Endothelial cell of umbilical vein (primary cell): ENCODE results near the gene FREM3. TPM values are rescaled to one million over a fixed set of nuclear protein-coding genes. Genes with fewer than 3 reads are reported as not detected.
"Not testable (repeated sequence)": the region's sequence is repeated elsewhere in the genome, so short reads cannot be mapped to it uniquely, and the experiment has no call there.

ENCODE experiments used
- BruUV-seq: library from RNA; stranded (reverse); fragments of 400-500 nt; replicated peaks from 2 replicates; lab custom pipeline; 2021; lab: Mats Ljungman, UMichigan
- CTCF ChIA-PET: fragments of 300-600, 350-600 bp; sonication (Branson Sonifier 250); formaldehyde crosslinking; loops from one replicate; lab custom pipeline; 2021; ENCODE audit warnings: antibody characterized with exemption, inconsistent platforms; lab: Charles Lee
- POLR2A ChIA-PET: fragments of 300-600, 350-600 bp; sonication (Branson Sonifier 250); formaldehyde crosslinking; loops from one replicate; lab custom pipeline; 2021; ENCODE audit warnings: antibody characterized with exemption, inconsistent platforms; lab: Charles Lee
- DNase-seq: peaks from one replicate; pipeline ENCODE4 v3.0.0-alpha.2; 2011; ENCODE audit warnings: low read depth, low spot score
- FAIRE-seq: peaks from 2 replicates; lab custom pipeline; 2011; peaks lifted over from hg19 to GRCh38; lab: Jason Lieb, UNC
- H2AFZ ChIP-seq: 2 replicates; pipeline ENCODE4 v1.6.0; 2012; ENCODE audit warnings: low read depth, low read length, control low read depth, inconsistent platforms
- H3K27ac ChIP-seq: 2 replicates; pipeline ENCODE4 v1.5.1; 2011; ENCODE audit warnings: low read depth, mild to moderate bottlenecking, control low read depth, low read length, moderate library complexity; ENCODE audit not compliant: insufficient read depth
- H3K27me3 ChIP-seq, 2 experiments: 2 replicates each; pipeline versions ENCODE4 v1.6.0 to v1.6.1; 2011; ENCODE audit warnings: low read length in 2 of 2, mixed read lengths in 1 of 2; ENCODE audit not compliant: control insufficient read depth in 2 of 2, insufficient read depth in 2 of 2
- H3K36me3 ChIP-seq, 2 experiments: 2 replicates in 1 of 2; 3 replicates in 1 of 2; pipeline ENCODE4 v1.5.1; 2011; ENCODE audit warnings: low read length in 2 of 2, mild to moderate bottlenecking in 1 of 2, moderate library complexity in 1 of 2; ENCODE audit not compliant: control insufficient read depth in 2 of 2, insufficient read depth in 2 of 2; ENCODE audit errors: extremely low read depth in 1 of 2
- H3K4me1 ChIP-seq: 3 replicates; pipeline ENCODE4 v1.5.1; 2011; ENCODE audit warnings: mild to moderate bottlenecking, low read length; ENCODE audit not compliant: control insufficient read depth, insufficient read depth; ENCODE audit errors: extremely low read depth
- H3K4me2 ChIP-seq: 2 replicates; pipeline ENCODE4 v1.6.1; 2011; ENCODE audit warnings: low read length, control low read depth, mixed read lengths; ENCODE audit not compliant: insufficient read depth
- H3K4me3 ChIP-seq, 3 experiments: fragments of 200-600 bp in 1 of 3; sonication (generic), shearing (Covaris generic) in 1 of 3; replicated peaks in 1 of 3; 2 replicates each; pipeline ENCODE4 v1.5.1; 2011 to 2016; ENCODE audit warnings: control low read depth in 3 of 3, low read length in 3 of 3, mild to moderate bottlenecking in 2 of 3, inconsistent platforms in 1 of 3, low read depth in 1 of 3, moderate library complexity in 1 of 3; ENCODE audit not compliant: insufficient read depth in 1 of 3
- H3K79me2 ChIP-seq: 2 replicates; pipeline ENCODE4 v1.6.0; 2012; ENCODE audit warnings: low read length, inconsistent platforms; ENCODE audit not compliant: control insufficient read depth, insufficient read depth
- H3K9ac ChIP-seq: replicated peaks from 2 replicates; pipeline ENCODE3; 2011; ENCODE audit warnings: low read length, control low read depth; ENCODE audit not compliant: insufficient read depth; ENCODE audit errors: extremely low read depth
- H3K9me1 ChIP-seq: replicated peaks from 3 replicates; pipeline ENCODE4 v1.6.0; 2011; ENCODE audit warnings: mild to moderate bottlenecking, low read length; ENCODE audit not compliant: control insufficient read depth, insufficient read depth; ENCODE audit errors: extremely low read depth
- H3K9me3 ChIP-seq: replicated peaks from 2 replicates; pipeline ENCODE4 v1.5.1; 2012; ENCODE audit warnings: low read length, inconsistent platforms; ENCODE audit not compliant: control insufficient read depth, insufficient read depth
- H4K20me1 ChIP-seq: replicated peaks from 2 replicates; pipeline ENCODE3; 2011; ENCODE audit warnings: mild to moderate bottlenecking, low read length; ENCODE audit not compliant: control insufficient read depth, insufficient read depth; ENCODE audit errors: extremely low read depth
- CTCF ChIP-seq, 2 donors: IDR thresholded peaks; 1 replicate in 1 of 2; 2 replicates in 1 of 2; pipeline ENCODE4 v1.5.1; 2011; ENCODE audit warnings: low read length in 2 of 2, mild to moderate bottlenecking in 2 of 2, moderate library complexity in 2 of 2, control low read depth in 1 of 2, inconsistent platforms in 1 of 2, low read depth in 1 of 2; ENCODE audit not compliant: insufficient read depth in 1 of 2; ENCODE audit errors: extremely low read depth in 1 of 2
- FOS ChIP-seq: IDR thresholded peaks from 2 replicates; pipeline ENCODE4 v1.6.1; 2011; ENCODE audit warnings: mild to moderate bottlenecking, low read length, moderate library complexity, borderline replicate concordance; ENCODE audit not compliant: insufficient read depth
- GATA2 ChIP-seq: IDR thresholded peaks from 2 replicates; pipeline ENCODE4 v1.7.0; 2011; ENCODE audit warnings: low read depth, mild to moderate bottlenecking, moderate library complexity, mixed read lengths, low read length; ENCODE audit not compliant: insufficient read length, insufficient read depth
- JUN ChIP-seq: IDR thresholded peaks from 2 replicates; pipeline ENCODE4 v1.6.1; 2011; ENCODE audit warnings: borderline replicate concordance, low read depth; ENCODE audit not compliant: insufficient read length, insufficient read depth
- MAX ChIP-seq: IDR thresholded peaks from 2 replicates; pipeline ENCODE4 v1.6.1; 2011; ENCODE audit not compliant: insufficient read depth, insufficient read length
- MYC ChIP-seq: IDR thresholded peaks from one replicate; pipeline ENCODE4 v1.6.1; 2011; ENCODE audit warnings: mild to moderate bottlenecking, low read depth, low read length
- POLR2A ChIP-seq: IDR thresholded peaks from 2 replicates; pipeline ENCODE4 v1.6.1; 2012; ENCODE audit warnings: low read depth, mild to moderate bottlenecking, control low read depth, low read length
- dilution Hi-C: fragments of 300-500 bp; cut with MboI; formaldehyde crosslinking; loops from one replicate; pipeline ENCODE4 v1.15.0; 2019; ENCODE audit warnings: low sequenced_read_pairs; ENCODE audit not compliant: extremely low pct_ligation_motif_present
- intact Hi-C: fragments of 100-400 bp; cut with micrococcal nuclease; formaldehyde crosslinking; loops from one replicate; pipeline ENCODE4 v1.10.0; 2022
- polyA plus RNA-seq, 4 experiments: library from polyadenylated mRNA; depleted of rRNA in 3 of 4; stranded (reverse) in 3 of 4; unstranded in 1 of 4; fragments of >200 nt; gene quantifications; 2 replicates each; pipeline versions ENCODE4 v1.2.1 to v1.2.3, GENCODE V29; 2011 to 2012; ENCODE audit warnings: missing spikeins in 1 of 4
- total RNA-seq: library from RNA; stranded (reverse); gene quantifications from 2 replicates; pipeline ENCODE4 v1.2.3, GENCODE V29; 2021

The FREM3 gene
- total and polyA plus RNA-seq, 2 donors (not counting 3 experiments of a cell fraction or from before 2014, with no cell fraction given) = 0.04 to 0.08 TPM

GRCh38 chr4:143726714-143727113 lies 26.2 kb upstream of the FREM3 start:
- dilution Hi-C loops = no loop called here
- no peak overlapping the region for H3K27ac ChIP-seq
- H2AFZ ChIP-seq = no peak overlapping the region
- H3K4me2 ChIP-seq = no peak overlapping the region
- no peaks in the 10 kb centered on the region for H3K36me3 ChIP-seq
- H3K4me1 ChIP-seq = peaks cover 2% of the 10 kb centered on the region
- no peak for TF ChIP-seq MYC
- TF ChIP-seq GATA2 = no peak
- TF ChIP-seq JUN = no peak
- TF ChIP-seq POLR2A = no peak
- H3K9me3 ChIP-seq = no peaks in the 10 kb centered on the region
- H3K4me3 ChIP-seq = no peak overlapping the region
- no peaks in the 10 kb centered on the region for H3K27me3 ChIP-seq
- H4K20me1 ChIP-seq = no peaks in the 10 kb centered on the region
- H3K9me1 ChIP-seq = no peaks in the 10 kb centered on the region
- H3K9ac ChIP-seq = no peak overlapping the region
- intact Hi-C loops = no loop called here
- BruUV-seq = no TSS peak
- H3K79me2 ChIP-seq = no peaks in the 10 kb centered on the region
- DNase-seq (no peak), FAIRE-seq (no peak)
- CTCF ChIA-PET = no interaction called here
- POLR2A ChIA-PET = no interaction called here

- H2AFZ ChIP-seq = peak overlapping the region; percentile 41
- DNase-seq = peak; percentile 72
- H3K9ac ChIP-seq = no peak overlapping the region
- H3K79me2 ChIP-seq = no peaks in the 10 kb centered on the region
- BruUV-seq = no TSS peak
- peak overlapping the region; percentile 46 for H3K4me2 ChIP-seq
- peak; percentile 82 for TF ChIP-seq FOS
- TF ChIP-seq GATA2 = no peak
- no peak for TF ChIP-seq CTCF (IDR thresholded peaks at IDR 0.05; ENCODE audit: extremely low read depth in 1 of 2, insufficient read depth in 1 of 2, low read depth in 1 of 2, low read length in 2 of 2)
- TF ChIP-seq MAX = no peak
- no peak for TF ChIP-seq POLR2A
- peak; percentile 60 for TF ChIP-seq JUN
- no peaks in the 10 kb centered on the region for H3K36me3 ChIP-seq
- H3K9me3 ChIP-seq = no peaks in the 10 kb centered on the region
- H3K4me1 ChIP-seq = peaks cover 11% of the 10 kb centered on the region
- no peak overlapping the region for H3K4me3 ChIP-seq
- H3K27me3 ChIP-seq = no peaks in the 10 kb centered on the region
- FAIRE-seq = peak; percentile 89
- H4K20me1 ChIP-seq = no peaks in the 10 kb centered on the region
- ChIA-PET CTCF (interaction anchor here (0.8 to 1.3 kb wide), 5 partner anchors 16 to 162 kb away, joined by 3 to 4 read pairs (median 4); no protein-coding TSS in a partner anchor), POLR2A (no interaction called here)
- no peak overlapping the region for H3K27ac ChIP-seq
- H3K9me1 ChIP-seq = no peaks in the 10 kb centered on the region
- intact Hi-C loops (loop anchor here (5.0 kb wide), 1 partner anchor 164 kb away; no protein-coding TSS in a partner anchor), dilution Hi-C loops (no loop called here)
Measured at GRCh38 chr4:143721317-143721716, 20.8 kb upstream of the FREM3 start.

GRCh38 chr4:143718748-143719147 lies 18.3 kb upstream of the FREM3 start:
- H2AFZ ChIP-seq, BruUV-seq, dilution Hi-C loops, H4K20me1 ChIP-seq, H3K27ac ChIP-seq, CTCF ChIA-PET, H3K27me3 ChIP-seq, H3K4me2 ChIP-seq, H3K9ac ChIP-seq, intact Hi-C loops, POLR2A ChIA-PET, H3K9me3 ChIP-seq, H3K36me3 ChIP-seq, H3K79me2 ChIP-seq, H3K4me3 ChIP-seq, FAIRE-seq, H3K9me1 ChIP-seq: not testable (repeated sequence)
- peaks cover 11% of the 10 kb centered on the region for H3K4me1 ChIP-seq
- DNase-seq = peak; percentile 38
